WTC11 (cell line): Measurements from ENCODE around the gene SLC29A4. TPM values are rescaled to one million over a fixed set of nuclear protein-coding genes. Genes with fewer than 3 reads are reported as not detected.

ENCODE experiments used
- ATAC-seq: fragments of 200-7000 bp; cut with Tn5 transposase; 2 replicates; pipeline ENCODE4 v1.10.0; 2021; ENCODE audit warnings: mild to moderate bottlenecking, moderate library complexity
- CTCF ChIA-PET: fragments of 300-600 bp; sonication (Branson Sonifier 250); formaldehyde crosslinking; loops from one replicate; lab custom pipeline; 2021; ENCODE audit warnings: antibody characterized with exemption; lab: Charles Lee
- POLR2A ChIA-PET: fragments of 350-600 bp; sonication (Branson Sonifier 250); formaldehyde crosslinking; loops from one replicate; lab custom pipeline; 2021; ENCODE audit warnings: antibody characterized with exemption; lab: Charles Lee
- DNase-seq: peaks from one replicate; pipeline ENCODE4 v3.0.0; 2021; ENCODE audit warnings: low spot score
- H3K27ac Mint-ChIP-seq: 2 replicates; pipeline ENCODE4 v1.8.0; 2021; ENCODE audit warnings: mixed read lengths
- H3K27me3 Mint-ChIP-seq: 2 replicates; pipeline ENCODE4 v1.8.0; 2021; ENCODE audit warnings: low read depth, mild to moderate bottlenecking, moderate library complexity, mixed read lengths
- H3K36me3 Mint-ChIP-seq: 2 replicates; pipeline ENCODE4 v1.8.0; 2021; ENCODE audit warnings: mixed read lengths
- H3K4me1 Mint-ChIP-seq: 2 replicates; pipeline ENCODE4 v1.8.0; 2022; ENCODE audit warnings: mixed read lengths
- H3K4me3 Mint-ChIP-seq: 2 replicates; pipeline ENCODE4 v1.8.0; 2021; ENCODE audit warnings: mild to moderate bottlenecking, moderate library complexity, mixed read lengths
- H3K9me3 Mint-ChIP-seq: 2 replicates; pipeline ENCODE4 v1.8.0; 2021; ENCODE audit warnings: mixed read lengths
- AR ChIP-seq: fragments of 250-450 bp; sonication (Bioruptor Pico); IDR thresholded peaks from 2 replicates; pipeline ENCODE4 v1.9.0; 2021; ENCODE audit warnings: mild to moderate bottlenecking
- ATF1 ChIP-seq: sonication (generic); formaldehyde crosslinking; IDR thresholded peaks from 2 replicates; pipeline ENCODE4 v1.8.1; 2023; ENCODE audit warnings: mild to moderate bottlenecking, moderate library complexity, missing genetic modification reagents
- CREB1 ChIP-seq: sonication (generic); formaldehyde crosslinking; IDR thresholded peaks from 2 replicates; pipeline ENCODE4 v1.8.0; 2023; ENCODE audit warnings: mild to moderate bottlenecking, missing genetic modification reagents
- ELF4 ChIP-seq: sonication (generic); formaldehyde crosslinking; IDR thresholded peaks from 2 replicates; pipeline ENCODE4 v1.8.1; 2022; ENCODE audit warnings: low read depth, mild to moderate bottlenecking, moderate library complexity, missing genetic modification reagents
- FOXP1 ChIP-seq: sonication (generic); formaldehyde crosslinking; IDR thresholded peaks from 2 replicates; pipeline ENCODE4 v1.8.0; 2022; ENCODE audit warnings: missing genetic modification reagents, mild to moderate bottlenecking, moderate library complexity, borderline replicate concordance
- FOXP4 ChIP-seq: sonication (generic); formaldehyde crosslinking; IDR thresholded peaks from 2 replicates; pipeline ENCODE4 v1.8.0; 2022; ENCODE audit warnings: mild to moderate bottlenecking, missing genetic modification reagents
- GTF2I ChIP-seq: fragments of 250-450 bp; sonication (Bioruptor Pico); conservative IDR thresholded peaks from 2 replicates; pipeline ENCODE4 v1.4.0; 2021; ENCODE audit warnings: mild to moderate bottlenecking
- MXD4 ChIP-seq: fragments of 250-450 bp; sonication (Bioruptor Pico); IDR thresholded peaks from 2 replicates; pipeline ENCODE4 v1.8.0; 2021; ENCODE audit warnings: mild to moderate bottlenecking, moderate library complexity, borderline replicate concordance
- PREB ChIP-seq: sonication (generic); formaldehyde crosslinking; IDR thresholded peaks from 2 replicates; pipeline ENCODE4 v1.8.1; 2022; ENCODE audit warnings: mild to moderate bottlenecking, missing genetic modification reagents, moderate library complexity, borderline replicate concordance
- SMAD4 ChIP-seq: sonication (generic); formaldehyde crosslinking; IDR thresholded peaks from 2 replicates; pipeline ENCODE4 v1.8.0; 2022; ENCODE audit warnings: mild to moderate bottlenecking, missing genetic modification reagents
- SOX15 ChIP-seq: fragments of 250-450 bp; sonication (Bioruptor Pico); IDR thresholded peaks from 2 replicates; pipeline ENCODE4 v1.9.0; 2021; ENCODE audit warnings: mild to moderate bottlenecking
- TCF7 ChIP-seq: sonication (generic); formaldehyde crosslinking; IDR thresholded peaks from 2 replicates; pipeline ENCODE4 v1.8.0; 2022; ENCODE audit warnings: mild to moderate bottlenecking, low read depth, missing genetic modification reagents, moderate library complexity
- USF2 ChIP-seq: sonication (generic); formaldehyde crosslinking; IDR thresholded peaks from 2 replicates; pipeline ENCODE4 v1.8.1; 2023; ENCODE audit warnings: mild to moderate bottlenecking, missing genetic modification reagents, moderate library complexity
- ZNF121 ChIP-seq: sonication (generic); formaldehyde crosslinking; IDR thresholded peaks from 2 replicates; pipeline ENCODE4 v1.8.0; 2023; ENCODE audit warnings: missing genetic modification reagents
- ZNF396 ChIP-seq: fragments of 250-450 bp; sonication (Bioruptor Pico); IDR thresholded peaks from 2 replicates; pipeline ENCODE4 v1.8.0; 2021; ENCODE audit warnings: mild to moderate bottlenecking, moderate library complexity, borderline replicate concordance
- total RNA-seq: library from RNA; stranded (reverse); gene quantifications from 3 replicates; pipeline ENCODE4 v1.2.3, GENCODE V29; 2021
- TF ChIP-seq, protein P1 (sequence below): sonication (generic); formaldehyde crosslinking; IDR thresholded peaks from 2 replicates; pipeline ENCODE4 v1.8.0; 2023; ENCODE audit warnings: missing genetic modification reagents, mild to moderate bottlenecking, borderline replicate concordance
- TF ChIP-seq, protein P2 (sequence below): fragments of 250-450 bp; sonication (Bioruptor Pico); IDR thresholded peaks from 2 replicates; pipeline ENCODE4 v1.8.0; 2021; ENCODE audit warnings: mild to moderate bottlenecking
- TF ChIP-seq, protein P3 (sequence below): fragments of 250-450 bp; sonication (Bioruptor Pico); conservative IDR thresholded peaks from 2 replicates; pipeline ENCODE4 v1.9.0; 2021; ENCODE audit warnings: mild to moderate bottlenecking

SLC29A4 gene
- total RNA-seq, 1 experiment from 2014 or later, result 14.4 TPM

GRCh38 chr7:5296611-5297226 lies 14.0 kb downstream of the SLC29A4 start (continued):
- TF ChIP-seq GTF2I (CRISPR knock-in tag), result no peak
- peak; percentile 27; the same call in 1 of the 2 replicates for TF ChIP-seq CREB1 (CRISPR knock-in tag)
- TF ChIP-seq, protein P1, sequence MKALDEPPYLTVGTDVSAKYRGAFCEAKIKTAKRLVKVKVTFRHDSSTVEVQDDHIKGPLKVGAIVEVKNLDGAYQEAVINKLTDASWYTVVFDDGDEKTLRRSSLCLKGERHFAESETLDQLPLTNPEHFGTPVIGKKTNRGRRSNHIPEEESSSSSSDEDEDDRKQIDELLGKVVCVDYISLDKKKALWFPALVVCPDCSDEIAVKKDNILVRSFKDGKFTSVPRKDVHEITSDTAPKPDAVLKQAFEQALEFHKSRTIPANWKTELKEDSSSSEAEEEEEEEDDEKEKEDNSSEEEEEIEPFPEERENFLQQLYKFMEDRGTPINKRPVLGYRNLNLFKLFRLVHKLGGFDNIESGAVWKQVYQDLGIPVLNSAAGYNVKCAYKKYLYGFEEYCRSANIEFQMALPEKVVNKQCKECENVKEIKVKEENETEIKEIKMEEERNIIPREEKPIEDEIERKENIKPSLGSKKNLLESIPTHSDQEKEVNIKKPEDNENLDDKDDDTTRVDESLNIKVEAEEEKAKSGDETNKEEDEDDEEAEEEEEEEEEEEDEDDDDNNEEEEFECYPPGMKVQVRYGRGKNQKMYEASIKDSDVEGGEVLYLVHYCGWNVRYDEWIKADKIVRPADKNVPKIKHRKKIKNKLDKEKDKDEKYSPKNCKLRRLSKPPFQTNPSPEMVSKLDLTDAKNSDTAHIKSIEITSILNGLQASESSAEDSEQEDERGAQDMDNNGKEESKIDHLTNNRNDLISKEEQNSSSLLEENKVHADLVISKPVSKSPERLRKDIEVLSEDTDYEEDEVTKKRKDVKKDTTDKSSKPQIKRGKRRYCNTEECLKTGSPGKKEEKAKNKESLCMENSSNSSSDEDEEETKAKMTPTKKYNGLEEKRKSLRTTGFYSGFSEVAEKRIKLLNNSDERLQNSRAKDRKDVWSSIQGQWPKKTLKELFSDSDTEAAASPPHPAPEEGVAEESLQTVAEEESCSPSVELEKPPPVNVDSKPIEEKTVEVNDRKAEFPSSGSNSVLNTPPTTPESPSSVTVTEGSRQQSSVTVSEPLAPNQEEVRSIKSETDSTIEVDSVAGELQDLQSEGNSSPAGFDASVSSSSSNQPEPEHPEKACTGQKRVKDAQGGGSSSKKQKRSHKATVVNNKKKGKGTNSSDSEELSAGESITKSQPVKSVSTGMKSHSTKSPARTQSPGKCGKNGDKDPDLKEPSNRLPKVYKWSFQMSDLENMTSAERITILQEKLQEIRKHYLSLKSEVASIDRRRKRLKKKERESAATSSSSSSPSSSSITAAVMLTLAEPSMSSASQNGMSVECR (CRISPR knock-in tag), result peak; percentile 69; the same call in 1 of the 2 replicates
- peak; percentile 55; the same call in 1 of the 2 replicates for TF ChIP-seq FOXP4 (CRISPR knock-in tag)
- TF ChIP-seq, protein P2, sequence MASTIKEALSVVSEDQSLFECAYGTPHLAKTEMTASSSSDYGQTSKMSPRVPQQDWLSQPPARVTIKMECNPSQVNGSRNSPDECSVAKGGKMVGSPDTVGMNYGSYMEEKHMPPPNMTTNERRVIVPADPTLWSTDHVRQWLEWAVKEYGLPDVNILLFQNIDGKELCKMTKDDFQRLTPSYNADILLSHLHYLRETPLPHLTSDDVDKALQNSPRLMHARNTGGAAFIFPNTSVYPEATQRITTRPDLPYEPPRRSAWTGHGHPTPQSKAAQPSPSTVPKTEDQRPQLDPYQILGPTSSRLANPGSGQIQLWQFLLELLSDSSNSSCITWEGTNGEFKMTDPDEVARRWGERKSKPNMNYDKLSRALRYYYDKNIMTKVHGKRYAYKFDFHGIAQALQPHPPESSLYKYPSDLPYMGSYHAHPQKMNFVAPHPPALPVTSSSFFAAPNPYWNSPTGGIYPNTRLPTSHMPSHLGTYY, result 0 out of 2 replicates have a peak, but pooled peaks have one; percentile 20
- TF ChIP-seq FOXP1 (CRISPR knock-in tag), result peak; percentile 75; the same call in 1 of the 2 replicates
- TF ChIP-seq MXD4 (CRISPR knock-in tag), result no peak

DNA sequence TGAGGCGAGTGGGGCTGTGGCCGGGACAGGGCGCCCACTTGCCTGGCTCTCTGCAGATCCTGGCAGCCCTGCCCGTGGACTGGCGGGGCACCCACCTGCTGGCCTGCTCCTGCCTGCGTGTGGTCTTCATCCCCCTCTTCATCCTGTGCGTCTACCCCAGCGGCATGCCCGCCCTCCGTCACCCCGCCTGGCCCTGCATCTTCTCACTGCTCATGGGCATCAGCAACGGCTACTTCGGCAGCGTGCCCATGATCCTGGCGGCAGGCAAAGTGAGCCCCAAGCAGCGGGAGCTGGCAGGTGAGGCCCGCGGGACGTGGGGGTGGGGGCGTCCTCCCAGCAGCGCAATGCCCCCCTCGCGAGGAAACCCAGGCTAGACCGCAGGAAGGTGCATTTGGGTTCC lies 17.6 kb downstream of the SLC29A4 start:
- no peak for ATAC-seq
- POLR2A ChIA-PET, result no interaction called here
- peaks cover 18% of the 10 kb centered on the region for H3K27me3 Mint-ChIP-seq

More for the DNA sequence above, 17.6 kb downstream of the SLC29A4 start:
- Mint-ChIP-seq H3K4me1 (peaks cover 9% of the 10 kb centered on the region), H3K9me3 (no peaks in the 10 kb centered on the region), H3K4me3 (no peak overlapping the region), H3K27ac (no peak overlapping the region), H3K36me3 (no peaks in the 10 kb centered on the region)
- CTCF ChIA-PET, result interaction anchor here (1.5 to 1.6 kb wide), 2 partner anchors 51 to 66 kb away, joined by 3 read pairs; no protein-coding TSS in a partner anchor
- DNase-seq, result no peak
- TF ChIP-seq AR (CRISPR knock-in tag), result no peak
- no peak for TF ChIP-seq FOXP1 (CRISPR knock-in tag)
- no peak for TF ChIP-seq ZNF121
- TF ChIP-seq PREB, result no peak
- TF ChIP-seq ATF1 (CRISPR knock-in tag), result no peak
- TF ChIP-seq, protein P3, sequence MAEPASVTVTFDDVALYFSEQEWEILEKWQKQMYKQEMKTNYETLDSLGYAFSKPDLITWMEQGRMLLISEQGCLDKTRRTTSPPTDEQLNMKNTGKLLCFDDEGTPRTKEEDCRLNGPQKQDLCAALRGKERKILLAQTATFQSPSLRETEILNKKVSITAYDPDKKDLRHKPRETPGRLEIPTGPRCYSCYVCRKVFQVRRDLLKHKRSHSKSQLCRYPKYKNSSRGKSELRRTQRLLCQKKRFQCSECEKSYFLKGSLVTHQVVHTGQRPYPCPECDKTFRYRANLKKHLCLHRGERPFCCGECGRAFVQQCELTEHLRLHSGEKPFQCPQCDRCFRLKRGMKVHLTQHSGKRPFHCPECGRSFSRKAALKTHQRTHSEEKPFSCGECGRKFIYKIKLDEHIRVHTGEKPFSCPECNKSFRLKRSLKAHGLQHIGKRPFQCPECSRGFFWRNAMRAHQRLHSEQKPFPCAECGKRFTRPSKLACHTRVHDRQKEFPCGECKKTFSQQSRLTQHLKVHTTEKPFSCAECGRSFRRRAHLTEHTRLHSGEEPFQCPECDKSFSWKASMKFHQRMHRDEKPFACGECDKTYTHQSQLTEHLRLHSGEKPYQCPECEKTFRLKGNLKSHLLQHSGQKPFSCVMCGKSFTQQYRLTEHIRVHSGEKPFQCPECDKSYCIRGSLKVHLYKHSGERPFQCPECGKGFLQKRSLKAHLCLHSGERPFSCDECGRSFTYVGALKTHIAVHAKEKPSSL, result no peak
- TF ChIP-seq SOX15 (CRISPR knock-in tag), result no peak
- TF ChIP-seq ELF4 (CRISPR knock-in tag), result no peak
- TF ChIP-seq USF2 (CRISPR knock-in tag), result no peak
- no peak for TF ChIP-seq SMAD4 (CRISPR knock-in tag)
- no peak for TF ChIP-seq ZNF396 (CRISPR knock-in tag)
- no peak for TF ChIP-seq TCF7
